Epithelial cell of proximal tubule (primary cell): ENCODE measurements around the gene ARMC2. TPM values are rescaled to one million over a fixed set of nuclear protein-coding genes. Genes with fewer than 3 reads are reported as not detected.
"Not testable (repeated sequence)": the region's sequence is repeated elsewhere in the genome, so short reads cannot be mapped to it uniquely, and the experiment has no call there.

Experiments
- DNase-seq: peaks from one replicate; pipeline ENCODE4 v3.0.0-alpha.2; 2011; ENCODE audit warnings: low read depth
- H3K4me3 ChIP-seq: 2 replicates; pipeline ENCODE4 v1.5.1; 2011; ENCODE audit warnings: low read depth, mild to moderate bottlenecking, low read length
- total RNA-seq: library from RNA; depleted of rRNA; stranded (reverse); fragments of >200 nt; gene quantifications from 2 replicates; pipeline ENCODE4 v1.2.3, GENCODE V29; 2015
- TF ChIP-seq, protein P1 (sequence below): conservative IDR thresholded peaks from 2 replicates; pipeline ENCODE4 v1.5.1; 2012; ENCODE audit warnings: low read depth, mild to moderate bottlenecking, low read length

ARMC2 gene
- total RNA-seq, 1 donor from 2014 or later = 1.7 TPM

DNA sequence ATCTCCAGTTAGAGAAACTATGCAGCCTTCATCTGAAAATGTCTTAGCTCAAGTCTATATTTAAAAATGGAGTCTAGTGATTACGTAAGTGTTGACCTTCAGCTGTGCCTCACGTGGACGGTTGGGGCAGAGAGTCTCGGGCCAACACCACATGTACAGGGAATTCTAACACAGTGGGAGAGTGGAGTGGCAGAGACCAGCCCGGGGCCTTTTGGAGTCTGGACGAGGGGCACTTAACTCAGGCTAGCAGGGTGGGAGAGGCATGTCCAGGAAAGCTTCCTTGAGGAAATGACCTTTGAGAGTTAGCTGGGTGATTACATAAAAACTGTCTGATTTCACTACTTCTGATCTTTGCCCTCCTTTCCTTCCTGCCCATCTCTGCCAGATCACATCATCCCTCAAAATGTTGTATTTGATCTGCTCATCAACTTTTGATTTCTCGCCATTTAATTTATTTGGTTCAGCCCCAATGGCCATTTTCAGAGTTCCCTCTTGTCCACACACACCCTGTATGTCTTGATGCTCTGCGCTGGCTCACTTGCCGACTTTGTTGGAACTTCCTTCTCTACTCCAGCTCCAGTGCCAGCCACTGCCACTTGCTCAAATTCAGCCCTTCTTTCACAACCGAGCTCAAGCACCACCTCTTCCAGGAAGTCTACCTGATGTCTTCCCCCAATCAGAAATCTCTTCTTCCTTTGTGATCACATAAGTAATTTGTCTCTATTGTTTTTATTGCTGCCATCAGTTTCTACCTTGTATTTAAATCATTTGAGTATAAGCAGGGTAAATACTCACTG, 2.6 kb downstream of the ARMC2 start:
- DNase-seq = no peak
- no peak overlapping the region for H3K4me3 ChIP-seq
- TF ChIP-seq, protein P1, sequence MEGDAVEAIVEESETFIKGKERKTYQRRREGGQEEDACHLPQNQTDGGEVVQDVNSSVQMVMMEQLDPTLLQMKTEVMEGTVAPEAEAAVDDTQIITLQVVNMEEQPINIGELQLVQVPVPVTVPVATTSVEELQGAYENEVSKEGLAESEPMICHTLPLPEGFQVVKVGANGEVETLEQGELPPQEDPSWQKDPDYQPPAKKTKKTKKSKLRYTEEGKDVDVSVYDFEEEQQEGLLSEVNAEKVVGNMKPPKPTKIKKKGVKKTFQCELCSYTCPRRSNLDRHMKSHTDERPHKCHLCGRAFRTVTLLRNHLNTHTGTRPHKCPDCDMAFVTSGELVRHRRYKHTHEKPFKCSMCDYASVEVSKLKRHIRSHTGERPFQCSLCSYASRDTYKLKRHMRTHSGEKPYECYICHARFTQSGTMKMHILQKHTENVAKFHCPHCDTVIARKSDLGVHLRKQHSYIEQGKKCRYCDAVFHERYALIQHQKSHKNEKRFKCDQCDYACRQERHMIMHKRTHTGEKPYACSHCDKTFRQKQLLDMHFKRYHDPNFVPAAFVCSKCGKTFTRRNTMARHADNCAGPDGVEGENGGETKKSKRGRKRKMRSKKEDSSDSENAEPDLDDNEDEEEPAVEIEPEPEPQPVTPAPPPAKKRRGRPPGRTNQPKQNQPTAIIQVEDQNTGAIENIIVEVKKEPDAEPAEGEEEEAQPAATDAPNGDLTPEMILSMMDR = no peak

DNA sequence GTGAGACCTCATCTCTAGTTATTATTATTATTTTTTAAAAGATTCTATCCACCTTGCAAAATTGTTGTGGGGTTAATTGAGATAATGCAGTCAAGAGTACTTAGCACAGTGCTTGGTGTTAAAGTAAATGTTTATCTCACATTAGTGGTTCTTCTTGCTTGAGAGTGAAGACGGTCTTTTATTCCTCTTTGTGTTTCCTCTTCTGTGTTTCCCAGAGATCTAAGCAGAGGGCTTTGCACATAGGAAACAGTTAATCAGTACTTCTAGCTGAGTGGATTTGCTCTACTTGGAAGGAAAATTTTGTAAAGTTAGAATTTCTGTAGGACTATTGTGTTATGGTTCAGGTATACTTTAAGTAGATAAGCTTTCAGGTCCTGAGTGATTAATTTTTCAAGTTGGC, 3.5 kb downstream of the ARMC2 start:
- H3K4me3 ChIP-seq = no peak overlapping the region
- no peak for DNase-seq
- TF ChIP-seq, protein P1 = no peak

DNA sequence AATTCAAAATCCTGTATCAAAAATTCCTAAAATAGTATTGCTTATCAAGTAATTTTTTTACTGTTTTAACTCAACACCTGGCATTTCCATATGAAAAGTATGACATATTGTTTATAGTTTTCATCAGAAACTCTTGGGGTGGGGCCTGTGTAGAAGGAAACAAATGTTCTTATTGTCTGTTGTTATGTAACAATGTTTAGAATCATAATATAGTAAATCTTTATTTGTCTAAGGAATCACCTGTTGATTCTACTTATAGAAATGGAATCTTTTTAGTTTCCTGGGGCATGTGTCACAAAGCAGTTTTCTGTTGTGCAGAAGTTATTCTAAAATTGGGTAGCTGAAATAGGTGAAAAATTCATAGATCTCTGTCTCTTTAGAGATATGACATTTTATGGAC, 4.9 kb downstream of the ARMC2 start:
- DNase-seq = no peak
- TF ChIP-seq, protein P1 = no peak
- H3K4me3 ChIP-seq = no peak overlapping the region

DNA sequence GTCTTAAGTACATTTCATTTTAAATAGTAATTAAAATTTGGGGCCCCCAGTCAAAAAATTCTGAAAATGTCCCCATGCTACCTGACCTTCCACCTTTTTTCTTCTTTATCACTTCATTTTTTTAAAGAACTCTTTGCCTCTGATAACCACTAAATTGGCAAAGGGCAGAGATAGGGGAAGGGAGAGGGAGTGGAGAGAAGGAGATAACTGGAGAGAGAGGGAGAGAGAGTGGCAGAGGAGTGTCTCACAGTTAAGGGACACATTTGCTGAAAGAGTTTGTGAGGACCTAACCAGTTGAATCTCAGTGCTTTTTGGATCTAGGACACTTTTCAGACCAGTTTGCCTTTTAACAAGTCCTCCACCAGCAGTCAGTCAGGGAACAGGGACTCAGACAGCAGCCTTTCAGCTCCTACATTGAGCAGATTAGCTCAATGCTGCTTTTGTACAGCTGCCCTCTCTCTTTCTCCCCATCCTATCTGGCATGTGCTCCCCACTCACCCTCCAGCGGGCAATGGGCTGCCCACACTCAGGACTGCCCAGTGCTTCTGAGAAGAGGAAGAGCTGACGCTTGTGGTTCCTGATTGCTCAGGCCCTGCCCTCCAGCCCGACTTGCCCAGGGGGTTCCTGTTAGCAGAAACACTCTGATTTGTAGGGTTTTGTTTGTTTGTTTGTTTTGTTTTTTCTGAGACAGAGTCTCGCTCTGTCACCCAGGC, 14.4 kb downstream of the ARMC2 start:
- DNase-seq = no peak
- no peak overlapping the region for H3K4me3 ChIP-seq
- TF ChIP-seq, protein P1 = no peak

DNA sequence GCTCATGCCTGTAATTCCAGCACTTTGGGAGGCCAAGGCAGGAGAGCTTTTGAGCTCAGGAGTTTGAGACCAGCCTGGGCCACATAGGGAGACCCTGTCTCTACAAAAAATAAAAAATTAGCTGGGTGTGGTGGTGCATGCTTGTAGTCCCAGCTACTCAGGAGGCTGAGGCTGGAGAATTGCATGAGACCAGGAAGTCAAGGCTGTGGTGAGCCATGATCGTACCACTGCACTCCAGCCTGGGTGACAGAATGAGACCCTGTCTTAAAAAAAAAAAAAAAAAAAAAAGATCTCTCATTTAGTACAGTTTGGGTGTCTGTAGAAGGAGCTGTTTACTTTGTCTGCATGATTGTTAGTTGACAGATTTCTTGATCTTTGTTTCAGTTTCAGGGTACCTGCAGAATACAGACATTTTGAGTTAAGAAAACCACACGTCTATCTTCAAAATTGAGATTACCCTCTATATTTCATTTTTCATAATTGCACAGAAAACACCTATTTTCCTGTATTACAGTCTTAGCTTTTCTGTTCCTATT, 17.6 kb downstream of the ARMC2 start:
- H3K4me3 ChIP-seq, DNase-seq: not testable (repeated sequence)

DNA sequence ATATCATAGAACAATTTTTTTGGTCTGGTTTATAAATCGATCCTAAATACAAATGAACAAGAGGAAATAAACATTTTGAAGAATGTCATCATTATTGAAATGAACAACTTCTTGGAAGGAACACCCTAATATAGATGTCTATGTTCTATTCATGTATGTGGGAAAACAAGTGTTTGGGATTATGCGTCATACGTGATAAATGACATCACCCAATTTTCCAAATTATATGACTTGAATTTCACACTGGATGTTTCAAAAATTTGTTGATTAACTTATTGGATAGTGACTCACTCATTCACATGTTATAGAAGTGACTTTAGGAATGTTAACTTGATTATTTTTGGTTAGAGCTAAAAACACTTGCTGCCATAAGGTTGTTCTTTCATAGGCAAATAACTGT, 18.6 kb downstream of the ARMC2 start:
- TF ChIP-seq, protein P1 = no peak
- no peak overlapping the region for H3K4me3 ChIP-seq
- DNase-seq = no peak

DNA sequence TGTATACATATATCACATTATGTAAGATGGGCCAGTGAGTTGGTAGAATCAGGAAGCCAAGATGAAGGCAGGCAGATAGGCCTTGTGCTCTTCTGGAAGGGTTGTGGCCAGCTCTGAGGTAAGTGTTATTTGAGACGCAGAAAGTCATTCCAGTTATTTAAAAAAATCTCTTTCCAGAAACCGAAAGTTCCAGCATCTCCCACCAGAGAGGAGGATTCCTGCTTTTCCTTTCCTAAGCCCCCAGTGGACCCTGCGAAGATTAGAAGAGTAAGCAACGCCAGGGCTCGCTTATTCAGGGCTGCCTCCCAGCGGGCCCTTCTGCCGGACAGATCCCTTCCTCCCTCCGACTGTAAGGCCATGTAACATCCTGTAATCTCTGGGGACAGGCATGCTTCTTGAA, 20.4 kb downstream of the ARMC2 start:
- TF ChIP-seq, protein P1 = no peak
- DNase-seq = no peak
- no peak overlapping the region for H3K4me3 ChIP-seq
